HCT116 (cell line): ENCODE data around the gene PWWP2B. TPM values are rescaled to one million over a fixed set of nuclear protein-coding genes. Genes with fewer than 3 reads are reported as not detected.

Experiments used
- ATAC-seq: fragments of 200-7000 bp; cut with Tn5 transposase; 2 replicates; pipeline ENCODE4 v1.9.1; 2020; ENCODE audit warnings: mild to moderate bottlenecking, moderate library complexity
- BruUV-seq: library from RNA; stranded (reverse); fragments of 400-500 nt; replicated peaks from 2 replicates; lab custom pipeline; 2021; lab: Mats Ljungman, UMichigan
- CTCF ChIA-PET: fragments of 300-600 bp; sonication (Branson Sonifier 250); formaldehyde crosslinking; loops from one replicate; lab custom pipeline; 2021; ENCODE audit warnings: antibody characterized with exemption; lab: Charles Lee
- POLR2A ChIA-PET: fragments of 300-600, 350-600 bp; sonication (Branson Sonifier 250); formaldehyde crosslinking; loops from one replicate; lab custom pipeline; 2021; ENCODE audit warnings: antibody characterized with exemption; lab: Charles Lee
- RAD21 ChIA-PET, 2 experiments: fragments of 300-600 bp; sonication (Branson Sonifier 250); formaldehyde crosslinking; loops; one replicate each; lab custom pipeline; 2023; ENCODE audit warnings: low total read pairs in 2 of 2; ENCODE audit not compliant: uncharacterized antibody in 2 of 2, unreplicated experiment in 2 of 2, low non-redundant PET in 1 of 2; lab: Charles Lee
- DNase-seq: peaks from one replicate; pipeline ENCODE4 v3.0.0-alpha.2; 2010; ENCODE audit warnings: low read depth, low spot score
- H2AFZ ChIP-seq: fragments of 200-600 bp; shearing (Covaris generic), sonication (generic); 2 replicates; pipeline ENCODE4 v1.6.1; 2017; ENCODE audit warnings: low read depth, mixed run types, mixed read lengths, antibody characterized with exemption, low read length; ENCODE audit not compliant: poor library complexity, severe bottlenecking
- H3K27ac ChIP-seq: 2 replicates; pipeline ENCODE4 v1.5.1; 2012; ENCODE audit warnings: low read depth, low read length
- H3K27me3 ChIP-seq: fragments of 200-600 bp; sonication (generic); 2 replicates; pipeline ENCODE4 v1.6.1; 2016; ENCODE audit warnings: mixed run types, low read length, mixed read lengths; ENCODE audit not compliant: insufficient read depth
- H3K36me3 ChIP-seq, 2 experiments: fragments of 200-500 bp in 1 of 2; fragments of 200-600 bp in 1 of 2; sonication (Bioruptor generic) in 1 of 2; sonication (generic) in 1 of 2; 2 replicates each; pipeline versions ENCODE4 v1.5.1 to v1.6.1; 2014 to 2016; ENCODE audit warnings: low read length in 2 of 2, inconsistent platforms in 1 of 2, mixed read lengths in 1 of 2, mixed run types in 1 of 2; ENCODE audit not compliant: insufficient read depth in 2 of 2, control insufficient read depth in 1 of 2
- H3K4me1 ChIP-seq, 2 experiments: fragments of 200-600 bp in 1 of 2; sonication (generic) in 1 of 2; 2 replicates each; pipeline versions ENCODE4 v1.5.1 to v1.6.1; 2012 to 2017; ENCODE audit warnings: low read length in 2 of 2, inconsistent platforms in 1 of 2, mild to moderate bottlenecking in 1 of 2, mixed read lengths in 1 of 2, mixed run types in 1 of 2, moderate library complexity in 1 of 2; ENCODE audit not compliant: insufficient read depth in 2 of 2, control insufficient read depth in 1 of 2
- H3K4me2 ChIP-seq: fragments of 200-600 bp; sonication (generic); 2 replicates; pipeline ENCODE4 v1.6.1; 2017; ENCODE audit warnings: mixed run types, low read length, mixed read lengths
- H3K4me3 ChIP-seq, 2 experiments: fragments of 200-600 bp in 1 of 2; sonication (generic) in 1 of 2; replicated peaks in 1 of 2; 2 replicates each; pipeline ENCODE4 v1.5.1; 2011 to 2016; ENCODE audit warnings: low read length in 2 of 2, control low read depth in 1 of 2, low read depth in 1 of 2, mild to moderate bottlenecking in 1 of 2, mixed read lengths in 1 of 2, mixed run types in 1 of 2
- H3K79me2 ChIP-seq: fragments of 200-600 bp; sonication (generic); 2 replicates; pipeline ENCODE4 v1.6.1; 2017; ENCODE audit warnings: mild to moderate bottlenecking, mixed run types, low read length, moderate library complexity, mixed read lengths; ENCODE audit not compliant: insufficient read depth
- H3K9ac ChIP-seq: fragments of 200-600 bp; sonication (generic); 2 replicates; pipeline ENCODE4 v1.6.1; 2016; ENCODE audit warnings: low read length, mixed read lengths
- H3K9me2 ChIP-seq: fragments of 200-600 bp; sonication (generic), shearing (Covaris generic); 2 replicates; pipeline ENCODE4 v1.6.1; 2017; ENCODE audit warnings: mixed run types, mild to moderate bottlenecking, moderate library complexity; ENCODE audit not compliant: insufficient read depth
- H3K9me3 ChIP-seq, 2 experiments: fragments of 200-500 bp in 1 of 2; fragments of 200-600 bp in 1 of 2; sonication (Bioruptor generic) in 1 of 2; sonication (generic) in 1 of 2; 2 replicates each; pipeline ENCODE4 v1.6.1; 2014 to 2017; ENCODE audit warnings: low read length in 2 of 2, mixed read lengths in 2 of 2, inconsistent platforms in 1 of 2, low read depth in 1 of 2, mild to moderate bottlenecking in 1 of 2, mixed run types in 1 of 2, moderate library complexity in 1 of 2; ENCODE audit not compliant: control insufficient read depth in 1 of 2, insufficient read depth in 1 of 2
- H4K20me1 ChIP-seq: fragments of 200-600 bp; sonication (generic), shearing (Covaris generic); 2 replicates; pipeline ENCODE4 v1.6.1; 2017; ENCODE audit warnings: mixed run types, mild to moderate bottlenecking, moderate library complexity; ENCODE audit not compliant: insufficient read depth
- CBX3 ChIP-seq: IDR thresholded peaks from 2 replicates; pipeline ENCODE4 v1.6.1; 2012; ENCODE audit warnings: low read depth
- CEBPB ChIP-seq: IDR thresholded peaks from 2 replicates; pipeline ENCODE4 v1.6.1; 2012; ENCODE audit warnings: low read depth
- EGR1 ChIP-seq: IDR thresholded peaks from 2 replicates; pipeline ENCODE4 v1.6.1; 2012; ENCODE audit warnings: low read depth
- ELF1 ChIP-seq: IDR thresholded peaks from 2 replicates; pipeline ENCODE4 v1.6.1; 2012; ENCODE audit warnings: low read depth, borderline replicate concordance
- EZH2phosphoT487 ChIP-seq: fragments of 200-600 bp; IDR thresholded peaks from 2 replicates; pipeline ENCODE4 v1.6.1; 2018; ENCODE audit warnings: antibody characterized with exemption, borderline replicate concordance
- FOSL1 ChIP-seq: IDR thresholded peaks from 2 replicates; pipeline ENCODE4 v1.6.1; 2012; ENCODE audit warnings: low read depth
- JUND ChIP-seq: IDR thresholded peaks from 2 replicates; pipeline ENCODE4 v1.6.1; 2012
- MAX ChIP-seq: IDR thresholded peaks from 2 replicates; pipeline ENCODE4 v1.6.1; 2012
- POLR2A ChIP-seq: IDR thresholded peaks from 2 replicates; pipeline ENCODE4 v1.7.0; 2011; ENCODE audit warnings: borderline replicate concordance; ENCODE audit not compliant: insufficient read depth, insufficient read length; ENCODE audit errors: extremely low read depth
- SIN3A ChIP-seq: IDR thresholded peaks from 2 replicates; pipeline ENCODE4 v1.6.1; 2012; ENCODE audit warnings: low read depth
- SP1 ChIP-seq: IDR thresholded peaks from 2 replicates; pipeline ENCODE4 v1.6.1; 2012; ENCODE audit warnings: low read depth
- SRF ChIP-seq: IDR thresholded peaks from 2 replicates; pipeline ENCODE4 v1.6.1; 2012; ENCODE audit warnings: low read depth
- TCF7L2 ChIP-seq: IDR thresholded peaks from 2 replicates; pipeline ENCODE4 v1.7.0; 2011; ENCODE audit warnings: borderline replicate concordance, inconsistent platforms; ENCODE audit not compliant: insufficient read depth, insufficient read length; ENCODE audit errors: extremely low read depth
- ZBTB33 ChIP-seq: IDR thresholded peaks from 2 replicates; pipeline ENCODE4 v1.6.1; 2011; ENCODE audit warnings: mild to moderate bottlenecking, low read length, moderate library complexity; ENCODE audit not compliant: insufficient replicate concordance; ENCODE audit errors: extremely low read depth
- ZFX ChIP-seq: fragments of 450-650 bp; IDR thresholded peaks from 2 replicates; pipeline ENCODE4 v1.6.1; 2017
- ZNF274 ChIP-seq: fragments of 200-500 bp; sonication (Bioruptor generic); IDR thresholded peaks from 2 replicates; pipeline ENCODE4 v1.6.1; 2014; ENCODE audit warnings: mild to moderate bottlenecking, low read depth, low read length, inconsistent platforms
- intact Hi-C: fragments of 100-400 bp; cut with micrococcal nuclease; formaldehyde crosslinking; loops from 2 replicates; pipeline ENCODE4 v1.10.0; 2022
- total RNA-seq: library from RNA; stranded (reverse); gene quantifications from one replicate; pipeline ENCODE4 v1.2.1, GENCODE V29; 2021; ENCODE audit not compliant: unreplicated experiment
- TF ChIP-seq, protein P1 (sequence below), 3 experiments: fragments of 200-600 bp in 1 of 3; sonication (generic) in 1 of 3; IDR thresholded peaks in 2 of 3; conservative IDR thresholded peaks in 1 of 3; 2 replicates each; pipeline ENCODE4 v1.5.1; 2012 to 2017; ENCODE audit warnings: low read depth in 2 of 3, low read length in 2 of 3, antibody characterized with exemption in 1 of 3, borderline replicate concordance in 1 of 3, control low read depth in 1 of 3, mild to moderate bottlenecking in 1 of 3, mixed read lengths in 1 of 3, mixed run types in 1 of 3, moderate library complexity in 1 of 3; ENCODE audit not compliant: insufficient read depth in 1 of 3
- TF ChIP-seq, protein P2 (sequence below): IDR thresholded peaks from 2 replicates; pipeline ENCODE4 v1.6.1; 2012

The PWWP2B gene
- total RNA-seq, 1 experiment from 2014 or later = 13.9 TPM

- TF ChIP-seq EGR1 (no peak), ELF1 (no peak), SP1 (no peak), JUND (no peak), CBX3 (no peak), EZH2phosphoT487 (no peak)
- TF ChIP-seq, protein P1, sequence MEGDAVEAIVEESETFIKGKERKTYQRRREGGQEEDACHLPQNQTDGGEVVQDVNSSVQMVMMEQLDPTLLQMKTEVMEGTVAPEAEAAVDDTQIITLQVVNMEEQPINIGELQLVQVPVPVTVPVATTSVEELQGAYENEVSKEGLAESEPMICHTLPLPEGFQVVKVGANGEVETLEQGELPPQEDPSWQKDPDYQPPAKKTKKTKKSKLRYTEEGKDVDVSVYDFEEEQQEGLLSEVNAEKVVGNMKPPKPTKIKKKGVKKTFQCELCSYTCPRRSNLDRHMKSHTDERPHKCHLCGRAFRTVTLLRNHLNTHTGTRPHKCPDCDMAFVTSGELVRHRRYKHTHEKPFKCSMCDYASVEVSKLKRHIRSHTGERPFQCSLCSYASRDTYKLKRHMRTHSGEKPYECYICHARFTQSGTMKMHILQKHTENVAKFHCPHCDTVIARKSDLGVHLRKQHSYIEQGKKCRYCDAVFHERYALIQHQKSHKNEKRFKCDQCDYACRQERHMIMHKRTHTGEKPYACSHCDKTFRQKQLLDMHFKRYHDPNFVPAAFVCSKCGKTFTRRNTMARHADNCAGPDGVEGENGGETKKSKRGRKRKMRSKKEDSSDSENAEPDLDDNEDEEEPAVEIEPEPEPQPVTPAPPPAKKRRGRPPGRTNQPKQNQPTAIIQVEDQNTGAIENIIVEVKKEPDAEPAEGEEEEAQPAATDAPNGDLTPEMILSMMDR (IDR thresholded peaks at IDR 0.05 in 2 of 3, conservative IDR thresholded peaks at IDR 0.05 in 1 of 3; ENCODE audit: borderline replicate concordance in 1 of 3, insufficient read depth in 1 of 3, low read depth in 2 of 3, low read length in 2 of 3) = no peak
- TF ChIP-seq, protein P2, sequence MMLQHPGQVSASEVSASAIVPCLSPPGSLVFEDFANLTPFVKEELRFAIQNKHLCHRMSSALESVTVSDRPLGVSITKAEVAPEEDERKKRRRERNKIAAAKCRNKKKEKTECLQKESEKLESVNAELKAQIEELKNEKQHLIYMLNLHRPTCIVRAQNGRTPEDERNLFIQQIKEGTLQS = no peak
Observed at GRCh38 chr10:132453470-132453861, 56.5 kb downstream of the PWWP2B start (continued).

GRCh38 chr10:132454296-132455198 lies 57.5 kb downstream of the PWWP2B start:
- ATAC-seq (no peak), DNase-seq (no peak)
- H3K27me3 ChIP-seq = no peaks in the 10 kb centered on the region
- no TSS peak for BruUV-seq
- intact Hi-C loops = loop anchor here (5.0 kb wide), 1 partner anchor 83 kb away; the partner anchor contains the start of gene INPP5A
- no peaks in the 10 kb centered on the region for H3K36me3 ChIP-seq
- H3K4me1 ChIP-seq = peaks cover 10 to 12% of the 10 kb centered on the region in 2 experiments
- no peak overlapping the region for H3K27ac ChIP-seq
- no peaks in the 10 kb centered on the region for H4K20me1 ChIP-seq
- CTCF ChIA-PET = no interaction called here
- POLR2A ChIA-PET = no interaction called here
- H3K9me3 ChIP-seq = no peaks in the 10 kb centered on the region
- H2AFZ ChIP-seq = no peak overlapping the region
- H3K9me2 ChIP-seq = no peaks in the 10 kb centered on the region
- H3K79me2 ChIP-seq = no peaks in the 10 kb centered on the region
- RAD21 ChIA-PET = no interaction called here
- H3K4me2 ChIP-seq = no peak overlapping the region
- H3K9ac ChIP-seq = no peak overlapping the region
- no peak overlapping the region for H3K4me3 ChIP-seq
- TF ChIP-seq SIN3A (no peak), JUND (no peak), ZNF274 (no peak), TCF7L2 (no peak), ZBTB33 (no peak), SP1 (no peak), CEBPB (no peak), POLR2A (no peak), ZFX (no peak), EGR1 (no peak), FOSL1 (no peak), EZH2phosphoT487 (no peak), MAX (no peak), SRF (no peak)
- TF ChIP-seq, protein P2 = no peak
